COLO829 (cell line): ENCODE results near the gene RECK.
A peak's percentile ranks its signal among the peaks of the same experiment; 100 is the strongest.
"Not testable (repeated sequence)": the region's sequence is repeated elsewhere in the genome, so short reads cannot be mapped to it uniquely, and the experiment has no call there.

Experiments used
- DNase-seq: peaks from one replicate; pipeline ENCODE4 v3.0.0; 2012; ENCODE audit warnings: low spot score

The RECK gene

GRCh38 chr9:36158917-36159316 is 122.2 kb downstream of the RECK start:
- DNase-seq, result no peak

- not testable (repeated sequence) for DNase-seq
Measured at GRCh38 chr9:36159509-36159908, 122.8 kb downstream of the RECK start.

GRCh38 chr9:36160126-36160525 is 123.4 kb downstream of the RECK start:
- DNase-seq, result not testable (repeated sequence)

- no peak for DNase-seq
Measured at GRCh38 chr9:36161187-36161586, 124.5 kb downstream of the RECK start.

GRCh38 chr9:36162211-36162738 is 125.6 kb downstream of the RECK start:
- no peak for DNase-seq

GRCh38 chr9:36163049-36163785 is 126.5 kb downstream of the RECK start:
- no peak for DNase-seq

- DNase-seq, result no peak
Measured at GRCh38 chr9:36163786-36164170, 127.1 kb downstream of the RECK start.

GRCh38 chr9:36164372-36164771 is 127.7 kb downstream of the RECK start:
- no peak for DNase-seq

GRCh38 chr9:36164989-36165388 is 128.3 kb downstream of the RECK start:
- no peak for DNase-seq

- DNase-seq, result no peak
Measured at GRCh38 chr9:36165826-36166167, 129.1 kb downstream of the RECK start.

GRCh38 chr9:36166168-36166927 is 129.6 kb downstream of the RECK start:
- peak; percentile 87 for DNase-seq

GRCh38 chr9:36169166-36169565 is 132.5 kb downstream of the RECK start, which contains the start of gene CCIN:
TSS of gene CCIN (plus strand) at chr9:36169388. CDS start at chr9:36169503, 115 bp downstream.
- DNase-seq, result no peak

GRCh38 chr9:36169708-36170107 is 133.0 kb downstream of the RECK start:
- DNase-seq, result no peak

- DNase-seq, result no peak
Measured at GRCh38 chr9:36170531-36170930, 133.8 kb downstream of the RECK start.

- DNase-seq, result no peak
Measured at GRCh38 chr9:36173861-36174260, 137.1 kb downstream of the RECK start.
